GM18507 (cell line): ENCODE measurements around the gene PDE8B.

Experiments
- DNase-seq: peaks from one replicate; pipeline ENCODE4 v3.0.0; 2011; ENCODE audit warnings: low read depth; ENCODE audit not compliant: insufficient read length; ENCODE audit errors: extremely low spot score
- FAIRE-seq: peaks from 2 replicates; lab custom pipeline; 2011; peaks lifted over from hg19 to GRCh38; lab: Jason Lieb, UNC

PDE8B gene

GRCh38 chr5:77224672-77225355, 14.3 kb downstream of the PDE8B start:
- DNase-seq, result no peak
- FAIRE-seq, result no peak

- DNase-seq (no peak), FAIRE-seq (no peak)
Measured at GRCh38 chr5:77225531-77225930, 15.1 kb downstream of the PDE8B start.

GRCh38 chr5:77229887-77230286, 19.4 kb downstream of the PDE8B start:
- FAIRE-seq (no peak), DNase-seq (no peak)

- no peak for DNase-seq
- no peak for FAIRE-seq
Measured at GRCh38 chr5:77230727-77231470, 20.4 kb downstream of the PDE8B start.

- FAIRE-seq (no peak), DNase-seq (no peak)
Measured at GRCh38 chr5:77231471-77232138, 21.1 kb downstream of the PDE8B start.

DNA sequence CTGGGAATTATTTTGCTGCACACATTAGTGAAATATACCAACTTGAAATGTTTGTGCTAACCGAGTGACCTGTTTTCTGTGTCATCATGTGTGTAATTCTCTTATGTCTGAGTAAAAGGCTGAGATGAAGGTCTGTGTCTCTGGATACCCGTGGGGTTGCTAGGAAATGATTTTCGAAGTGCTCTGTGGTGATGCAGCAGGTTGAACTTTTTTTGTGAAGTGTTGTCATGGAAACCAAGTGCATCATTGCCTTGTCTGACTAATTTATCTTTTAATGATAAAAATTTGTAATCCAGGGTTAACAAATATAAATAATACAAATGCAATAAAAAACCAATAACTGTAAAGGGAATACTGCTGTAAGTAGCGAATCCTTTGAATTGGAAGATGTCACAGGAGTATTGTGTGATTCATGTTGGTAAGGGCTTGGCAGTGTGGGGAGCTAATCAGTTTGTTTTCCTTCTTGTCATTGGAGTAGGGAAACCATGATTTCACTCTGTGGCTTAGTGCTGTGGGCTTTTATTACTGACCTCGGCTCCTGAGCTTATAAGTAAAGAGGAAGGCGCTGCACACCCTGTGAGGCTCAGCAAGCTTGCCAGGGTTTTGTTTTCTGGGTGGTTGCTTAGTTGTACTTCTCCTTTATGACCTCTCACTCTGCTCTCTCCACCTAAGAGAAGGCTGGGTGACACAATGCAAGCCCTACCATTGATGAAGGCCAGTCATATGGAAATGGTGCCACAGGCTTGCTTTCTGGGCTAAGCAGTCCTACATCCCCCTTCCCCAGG, 22.3 kb downstream of the PDE8B start:
- DNase-seq (no peak), FAIRE-seq (no peak)

GRCh38 chr5:77235846-77236721, 25.6 kb downstream of the PDE8B start:
- DNase-seq (no peak), FAIRE-seq (no peak)

DNA sequence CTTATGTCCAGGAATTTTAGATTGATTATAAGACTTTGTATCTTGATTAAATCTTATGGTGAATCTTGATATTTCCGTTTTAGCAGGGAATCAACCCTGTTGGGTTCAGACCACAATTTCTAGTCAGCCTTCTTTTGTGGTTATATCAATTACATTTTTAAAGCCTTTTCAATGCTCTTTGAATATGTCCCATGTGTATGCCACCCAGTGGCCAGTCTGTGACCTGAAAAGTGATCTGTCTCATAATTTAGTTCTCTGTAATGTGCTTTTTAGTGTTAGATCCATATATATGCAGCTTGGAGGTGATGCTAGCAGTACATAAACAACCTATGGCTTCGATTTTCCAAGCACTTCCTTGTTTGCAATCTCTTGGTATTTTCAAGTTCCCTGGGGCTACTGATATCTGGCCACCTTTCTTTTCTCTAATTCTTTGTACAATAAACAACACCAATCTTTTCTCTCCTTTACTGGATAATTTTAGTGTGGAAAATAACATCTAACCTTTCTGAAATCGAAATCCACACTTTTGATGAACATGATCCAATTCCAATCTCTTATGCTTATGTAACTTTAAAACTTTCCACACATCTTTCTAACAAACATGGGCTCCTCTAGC, 28.8 kb downstream of the PDE8B start:
- no peak for DNase-seq
- FAIRE-seq, result no peak

DNA sequence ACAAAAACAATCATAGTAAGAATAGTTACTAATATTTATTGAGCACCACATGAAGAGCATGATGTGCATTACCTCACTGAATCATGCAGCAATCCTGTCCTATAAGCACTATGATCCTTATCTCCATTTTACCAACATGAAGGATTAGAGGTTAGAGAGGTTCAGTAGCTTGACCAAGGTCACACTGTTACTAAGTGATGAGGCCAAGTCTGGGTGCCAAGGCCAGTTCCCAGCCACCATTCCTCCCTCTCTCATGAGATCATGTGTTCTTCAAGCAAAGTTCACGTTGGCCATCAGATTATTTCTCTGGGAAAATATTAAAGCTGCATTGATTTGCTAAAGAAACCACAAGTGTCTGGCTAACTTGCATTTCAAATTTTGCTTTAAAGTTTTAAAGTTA, 31.0 kb downstream of the PDE8B start:
- DNase-seq, result no peak
- no peak for FAIRE-seq

DNA sequence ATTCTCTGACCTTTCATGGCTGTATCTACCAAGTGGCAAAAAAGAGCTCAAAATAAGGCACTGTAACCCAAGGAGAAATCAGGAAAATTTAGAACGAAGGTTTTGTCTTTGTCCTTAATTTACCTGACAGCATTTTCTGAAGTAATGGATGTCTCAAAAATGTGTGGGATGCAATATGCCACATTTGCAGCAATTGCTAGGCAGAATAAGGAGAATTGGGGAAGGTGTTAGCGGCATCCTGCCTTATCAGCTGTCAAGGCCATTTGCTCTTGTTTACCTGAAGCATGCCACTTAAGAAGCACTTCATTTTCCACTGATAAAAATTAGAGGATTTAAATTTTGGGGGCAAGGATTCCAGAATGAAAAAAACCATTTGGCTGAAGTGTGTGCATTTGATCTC, 39.0 kb downstream of the PDE8B start:
- DNase-seq (no peak), FAIRE-seq (no peak)

GRCh38 chr5:77250021-77250420, 39.5 kb downstream of the PDE8B start:
- DNase-seq, result no peak

GRCh38 chr5:77251921-77252320, 41.4 kb downstream of the PDE8B start:
- FAIRE-seq, result no peak
- no peak for DNase-seq

More at GRCh38 chr5:77250021-77250420, 39.5 kb downstream of the PDE8B start:
- FAIRE-seq, result no peak

GRCh38 chr5:77255617-77256016, 45.1 kb downstream of the PDE8B start:
- FAIRE-seq, result no peak
- DNase-seq, result no peak

- FAIRE-seq (no peak), DNase-seq (no peak)
Measured at GRCh38 chr5:77256406-77256805, 45.9 kb downstream of the PDE8B start.

DNA sequence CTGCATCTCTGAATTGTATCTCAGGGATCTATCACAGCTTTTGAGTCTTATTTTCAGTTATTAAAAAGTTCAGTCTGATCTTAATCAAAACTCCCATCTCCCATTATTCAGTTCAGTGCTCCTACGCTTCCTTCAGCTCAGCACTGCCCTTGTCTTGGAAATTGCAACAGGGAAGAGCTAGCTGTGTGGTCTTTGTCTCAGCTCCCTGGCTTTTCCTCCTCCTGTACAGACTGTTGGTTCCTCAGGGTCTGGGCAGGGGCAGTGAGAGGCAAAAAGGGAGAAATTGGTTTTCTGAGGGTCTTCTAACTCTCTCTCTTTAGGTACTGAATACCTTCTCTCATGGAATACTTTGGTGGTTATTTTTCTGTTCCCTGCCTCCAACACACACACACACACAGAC, 48.2 kb downstream of the PDE8B start:
- DNase-seq (no peak), FAIRE-seq (no peak)

DNA sequence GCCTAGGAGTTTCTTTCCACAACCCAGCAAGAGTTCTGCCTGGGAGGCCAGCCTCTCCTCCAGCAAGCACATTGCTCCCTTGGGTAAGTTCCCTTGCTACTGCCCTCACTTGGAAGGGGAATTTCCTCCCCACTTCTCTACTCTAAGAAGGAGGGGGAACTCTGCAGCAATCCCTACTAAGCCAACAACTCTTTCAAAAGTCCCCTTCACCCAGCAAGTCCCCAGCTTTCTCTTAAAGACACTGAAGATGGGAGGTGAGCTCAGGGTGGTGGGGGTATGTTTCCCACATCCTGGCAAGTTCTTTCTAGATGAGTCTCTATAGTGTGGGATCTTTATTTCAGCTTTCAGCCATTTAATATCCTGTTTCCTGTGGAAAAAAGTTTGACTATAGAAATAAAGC, 49.0 kb downstream of the PDE8B start:
- FAIRE-seq, result no peak

DNA sequence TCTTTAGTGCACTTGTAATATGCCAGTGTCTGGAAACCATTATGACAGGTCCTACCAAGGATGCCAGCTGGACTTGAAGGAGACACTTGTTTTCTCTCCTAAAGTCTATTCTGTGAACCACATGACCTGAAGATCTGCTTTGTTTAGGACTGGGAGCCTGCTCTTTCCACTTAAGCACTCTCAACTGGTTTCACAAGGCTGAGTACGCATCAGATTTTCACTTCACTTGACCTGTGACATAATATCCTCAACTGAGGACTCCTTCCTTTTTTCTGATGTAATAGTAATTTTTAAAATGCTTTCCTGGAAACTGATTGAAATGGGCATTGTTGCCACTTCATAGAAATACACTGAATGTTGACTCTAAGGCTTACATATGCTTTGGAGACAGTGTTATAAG, 52.2 kb downstream of the PDE8B start:
- FAIRE-seq (no peak), DNase-seq (no peak)

More for the DNA sequence above, 49.0 kb downstream of the PDE8B start:
- DNase-seq, result no peak

DNA sequence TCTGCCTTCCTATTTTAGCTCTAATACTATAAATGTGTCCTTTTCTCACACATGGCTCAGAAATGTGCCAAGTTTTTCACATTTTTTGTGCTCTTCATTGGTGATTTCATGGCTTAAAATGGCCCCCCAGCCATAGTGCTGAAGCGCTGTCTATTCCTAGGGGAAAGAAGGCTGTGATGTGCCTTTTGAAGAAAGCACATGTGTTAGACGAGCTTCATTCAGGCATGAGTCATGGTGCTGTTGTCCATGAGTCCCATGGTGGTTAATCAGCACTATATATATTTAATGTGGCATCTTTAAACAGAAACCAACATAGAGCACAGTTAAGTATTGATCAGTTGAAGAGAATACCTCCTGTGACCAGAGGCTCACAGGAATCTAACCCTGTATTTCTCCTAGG, 55.8 kb downstream of the PDE8B start:
- FAIRE-seq, result no peak
- DNase-seq, result no peak

- no peak for FAIRE-seq
- DNase-seq, result no peak
Measured at GRCh38 chr5:77267496-77267895, 57.0 kb downstream of the PDE8B start.
